ENCODE measurements around the gene C7orf33. TPM values are rescaled to one million over a fixed set of nuclear protein-coding genes. Genes with fewer than 3 reads are reported as not detected.
"Not testable (repeated sequence)": the region's sequence is repeated elsewhere in the genome, so short reads cannot be mapped to it uniquely, and the experiment has no call there.

The C7orf33 gene
- total and polyA plus RNA-seq, 11 donors, result not detected

GRCh38 chr7:148566736-148567135, 23.8 kb upstream of the C7orf33 start:
- WGBS, 4 donors, result 92 to 97% (median 96%) methylated on average over 6 of the region's 6 CpGs
- Histone ChIP-seq H3K27ac (no peak overlapping the region), H3K4me1 (peaks cover 0 to 27% (median 2%) of the 10 kb centered on the region in 12 donors), H3K36me3 (no peaks in the 10 kb centered on the region), H3K4me3 (no peak overlapping the region), H3K27me3 (no peaks in the 10 kb centered on the region), H3K9me3 (peaks cover 0 to 9% (median 0%) of the 10 kb centered on the region in 12 donors)
- intact Hi-C loops (cut with DNase I), result loop anchor here in 1 of 10 donors (10.0 kb wide), 1 partner anchor 318 kb away; the partner anchor contains the start of gene EZH2
- no peak for DNase-seq
- ATAC-seq, result no peak
- TF ChIP-seq CTCF (IDR thresholded peaks at IDR 0.05), result no peak
- no peak for TF ChIP-seq POLR2A (IDR thresholded peaks at IDR 0.05)

- WGBS, 4 donors, result 62 to 66% (median 64%) methylated on average over 5 of the region's 5 CpGs
- peaks cover 0 to 9% (median 0%) of the 10 kb centered on the region in 12 donors for H3K9me3 ChIP-seq
- peaks cover 0 to 27% (median 2%) of the 10 kb centered on the region in 12 donors for H3K4me1 ChIP-seq
- H3K27ac ChIP-seq, result no peak overlapping the region
- H3K4me3 ChIP-seq, result no peak overlapping the region
- intact Hi-C loops (cut with DNase I), result loop anchor here in 1 of 10 donors (10.0 kb wide), 1 partner anchor 317 kb away; the partner anchor contains the start of gene EZH2
- H3K27me3 ChIP-seq, result no peaks in the 10 kb centered on the region
- ATAC-seq (no peak), DNase-seq (no peak)
- no peaks in the 10 kb centered on the region for H3K36me3 ChIP-seq
- TF ChIP-seq CTCF (IDR thresholded peaks at IDR 0.05) (no peak), POLR2A (IDR thresholded peaks at IDR 0.05) (no peak)
Observed at GRCh38 chr7:148567524-148567923, 23.0 kb upstream of the C7orf33 start.

- DNase-seq (no peak), ATAC-seq (no peak)
- Histone ChIP-seq H3K27ac (no peak overlapping the region), H3K36me3 (no peaks in the 10 kb centered on the region), H3K27me3 (no peaks in the 10 kb centered on the region), H3K4me3 (no peak overlapping the region), H3K9me3 (peaks cover 0 to 9% (median 0%) of the 10 kb centered on the region in 12 donors), H3K4me1 (peaks cover 0 to 7% (median under 1%) of the 10 kb centered on the region in 12 donors)
- intact Hi-C loops (cut with DNase I), result loop anchor here in 1 of 10 donors (10.0 kb wide), 1 partner anchor 124 kb away; the partner anchor contains the start of gene CUL1
- WGBS, 4 donors, result 58 to 73% (median 63%) methylated on average over 2 of the region's 2 CpGs
- TF ChIP-seq POLR2A (IDR thresholded peaks at IDR 0.05) (no peak), CTCF (IDR thresholded peaks at IDR 0.05) (no peak)
Observed at GRCh38 chr7:148570510-148570909, 20.1 kb upstream of the C7orf33 start.

- WGBS, 4 donors, result 90 to 93% (median 91%) methylated on average over 3 of the region's 3 CpGs
- not testable (repeated sequence) for H3K27me3 ChIP-seq, H3K4me1 ChIP-seq, H3K9me3 ChIP-seq, ATAC-seq, H3K27ac ChIP-seq, H3K36me3 ChIP-seq, DNase-seq, H3K4me3 ChIP-seq
- intact Hi-C loops (cut with DNase I), result loop anchor here in 1 of 10 donors (10.0 kb wide), 1 partner anchor 124 kb away; the partner anchor contains the start of gene CUL1
Observed at GRCh38 chr7:148570973-148571372, 19.6 kb upstream of the C7orf33 start.

- peaks cover 0 to 9% (median 0%) of the 10 kb centered on the region in 12 donors for H3K9me3 ChIP-seq
- H3K4me1 ChIP-seq, result peaks cover 0 to 7% (median 0%) of the 10 kb centered on the region in 12 donors
- DNase-seq (no peak), ATAC-seq (no peak)
- no peak for TF ChIP-seq POLR2A (IDR thresholded peaks at IDR 0.05)
- no peak for TF ChIP-seq CTCF (IDR thresholded peaks at IDR 0.05)
- H3K27me3 ChIP-seq, result no peaks in the 10 kb centered on the region
- no peaks in the 10 kb centered on the region for H3K36me3 ChIP-seq
- no peak overlapping the region for H3K4me3 ChIP-seq
- intact Hi-C loops (cut with DNase I), result loop anchor here in 1 of 10 donors (10.0 kb wide), 1 partner anchor 123 kb away; the partner anchor contains the start of gene CUL1
- H3K27ac ChIP-seq, result no peak overlapping the region
- WGBS, 4 donors, result 86 to 93% (median 89%) methylated on average over 9 of the region's 9 CpGs
Observed at GRCh38 chr7:148571381-148571780, 19.2 kb upstream of the C7orf33 start.

Data from heart left ventricle (tissue), 16 donors.